PC-3 (cell line): ENCODE results near the gene RPL39L. TPM values are rescaled to one million over a fixed set of nuclear protein-coding genes. Genes with fewer than 3 reads are reported as not detected.

Experiments used
- ATAC-seq: fragments of 200-7000 bp; cut with Tn5 transposase; 2 replicates; pipeline ENCODE4 v1.9.1; 2020; ENCODE audit warnings: mild to moderate bottlenecking, moderate library complexity
- BruUV-seq: library from RNA; stranded (reverse); fragments of 400-500 nt; replicated peaks from 2 replicates; lab custom pipeline; 2021; lab: Mats Ljungman, UMichigan
- CTCF ChIA-PET: fragments of 300-600 bp; sonication (Branson Sonifier 250); formaldehyde crosslinking; loops from one replicate; lab custom pipeline; 2022; ENCODE audit warnings: antibody characterized with exemption; lab: Charles Lee
- POLR2A ChIA-PET: fragments of 300-600 bp; sonication (Branson Sonifier 250); formaldehyde crosslinking; loops from one replicate; lab custom pipeline; 2022; ENCODE audit warnings: antibody characterized with exemption; ENCODE audit not compliant: unreplicated experiment; lab: Charles Lee
- DNase-seq: peaks from one replicate; pipeline ENCODE4 v3.0.0-alpha.2; 2015
- H2AFZ ChIP-seq: fragments of 300-600 bp; sonication (generic); 2 replicates; pipeline ENCODE4 v1.6.0; 2016; ENCODE audit warnings: antibody characterized with exemption, low read length
- H3F3A ChIP-seq: fragments of 300-600 bp; sonication (generic); one replicate; pipeline ENCODE4 v1.6.0; 2017; ENCODE audit warnings: antibody characterized with exemption, low read length, control low read depth, mild to moderate bottlenecking; ENCODE audit not compliant: unreplicated experiment
- H3K27ac ChIP-seq: fragments of 300-600 bp; sonication (generic); 2 replicates; pipeline ENCODE4 v1.5.1; 2016; ENCODE audit warnings: mild to moderate bottlenecking, low read length
- H3K27me3 ChIP-seq: fragments of 300-600 bp; sonication (generic); 2 replicates; pipeline ENCODE4 v1.6.1; 2016; ENCODE audit warnings: low read length, mixed read lengths
- H3K36me3 ChIP-seq: fragments of 300-600 bp; sonication (generic); 2 replicates; pipeline ENCODE4 v1.6.1; 2016; ENCODE audit warnings: low read depth, mixed run types, low read length, mixed read lengths
- H3K4me1 ChIP-seq: fragments of 300-600 bp; sonication (generic); 2 replicates; pipeline ENCODE4 v1.5.1; 2016; ENCODE audit warnings: low read length; ENCODE audit not compliant: insufficient read depth
- H3K4me2 ChIP-seq: fragments of 300-600 bp; sonication (generic); 2 replicates; pipeline ENCODE4 v1.6.0; 2016; ENCODE audit warnings: low read length
- H3K4me3 ChIP-seq: fragments of 300-600 bp; sonication (generic); 2 replicates; pipeline ENCODE4 v1.5.1; 2016; ENCODE audit warnings: mild to moderate bottlenecking, low read length, mixed read lengths
- H3K79me2 ChIP-seq: fragments of 300-600 bp; sonication (generic); 2 replicates; pipeline ENCODE4 v1.6.1; 2017; ENCODE audit warnings: low read length, mixed read lengths
- H3K9ac ChIP-seq: fragments of 300-600 bp; sonication (generic); 2 replicates; pipeline ENCODE4 v1.6.0; 2016; ENCODE audit warnings: mild to moderate bottlenecking, low read length
- H3K9me2 ChIP-seq: fragments of 300-600 bp; sonication (generic); replicated peaks from 2 replicates; pipeline ENCODE4 v1.6.1; 2016; ENCODE audit warnings: mixed run types, low read length, mixed read lengths
- H3K9me3 ChIP-seq: fragments of 300-600 bp; sonication (generic); 2 replicates; pipeline ENCODE4 v1.6.1; 2016; ENCODE audit warnings: low read length, mixed read lengths
- H4K20me1 ChIP-seq: fragments of 300-600 bp; sonication (generic); 2 replicates; pipeline ENCODE4 v1.6.1; 2016; ENCODE audit warnings: low read length, mixed read lengths
- CTCF ChIP-seq: fragments of 300-600 bp; sonication (generic); conservative IDR thresholded peaks from 2 replicates; pipeline ENCODE4 v1.5.1; 2017; ENCODE audit warnings: antibody characterized with exemption, low read depth, mild to moderate bottlenecking, low read length
- EZH2 ChIP-seq: fragments of 300-600 bp; sonication (generic); IDR thresholded peaks from one replicate; pipeline ENCODE4 v1.6.1; 2017; ENCODE audit warnings: antibody characterized with exemption, mild to moderate bottlenecking, low read length; ENCODE audit not compliant: unreplicated experiment
- EZH2phosphoT487 ChIP-seq: fragments of 300-600 bp; sonication (generic); IDR thresholded peaks from 2 replicates; pipeline ENCODE4 v1.6.1; 2018; ENCODE audit warnings: mild to moderate bottlenecking, antibody characterized with exemption, low read length, borderline replicate concordance
- intact Hi-C: fragments of 100-400 bp; cut with micrococcal nuclease; formaldehyde crosslinking; loops from 2 replicates; pipeline ENCODE4 v1.9.0; 2023
- total RNA-seq: library from RNA; depleted of rRNA; stranded (reverse); fragments of >200 nt; gene quantifications from 2 replicates; pipeline ENCODE4 v1.2.3, GENCODE V29; 2014

RPL39L gene
- total RNA-seq, 1 experiment from 2014 or later = 175 TPM

- ATAC-seq (no peak), DNase-seq (no peak)
- no peak overlapping the region for H3K4me3 ChIP-seq
- H3K27me3 ChIP-seq = no peaks in the 10 kb centered on the region
- no peaks in the 10 kb centered on the region for H3K79me2 ChIP-seq
- 0 out of 2 replicates have a peak, but pooled peaks cover 4% of the 10 kb centered on the region for H3K9me3 ChIP-seq
- H3K27ac ChIP-seq = no peak overlapping the region
- BruUV-seq = no TSS peak
- H3K4me1 ChIP-seq = no peaks in the 10 kb centered on the region
- TF ChIP-seq EZH2 (no peak), CTCF (no peak), EZH2phosphoT487 (no peak)
- H3K36me3 ChIP-seq = no peaks in the 10 kb centered on the region
- no peak overlapping the region for H3K9ac ChIP-seq
- no peaks in the 10 kb centered on the region for H3F3A ChIP-seq
- ChIA-PET CTCF (no interaction called here), POLR2A (no interaction called here)
- H3K4me2 ChIP-seq = no peak overlapping the region
- no peak overlapping the region for H2AFZ ChIP-seq
- H3K9me2 ChIP-seq = no peaks in the 10 kb centered on the region
- intact Hi-C loops = no loop called here
- no peaks in the 10 kb centered on the region for H4K20me1 ChIP-seq
Observed at GRCh38 chr3:187084126-187084525, 55.2 kb downstream of the RPL39L start.

GRCh38 chr3:187082758-187083375, 56.4 kb downstream of the RPL39L start:
- TF ChIP-seq EZH2phosphoT487 = no peak
- TF ChIP-seq EZH2 = no peak
- no peak for TF ChIP-seq CTCF
- POLR2A ChIA-PET = no interaction called here

GRCh38 chr3:187080799-187081450, 58.4 kb downstream of the RPL39L start:
- Histone ChIP-seq H3K79me2 (no peaks in the 10 kb centered on the region), H4K20me1 (no peaks in the 10 kb centered on the region), H3K4me3 (no peak overlapping the region), H3K4me1 (no peaks in the 10 kb centered on the region), H2AFZ (no peak overlapping the region), H3F3A (no peaks in the 10 kb centered on the region), H3K9ac (no peak overlapping the region), H3K4me2 (no peak overlapping the region), H3K36me3 (no peaks in the 10 kb centered on the region), H3K9me3 (no peaks in the 10 kb centered on the region), H3K27me3 (no peaks in the 10 kb centered on the region), H3K9me2 (no peaks in the 10 kb centered on the region), H3K27ac (no peak overlapping the region)
- BruUV-seq = no TSS peak
- DNase-seq (no peak), ATAC-seq (no peak)
- intact Hi-C loops = no loop called here
- POLR2A ChIA-PET = no interaction called here
- CTCF ChIA-PET = no interaction called here
- TF ChIP-seq EZH2 = no peak
- TF ChIP-seq EZH2phosphoT487 = no peak
- TF ChIP-seq CTCF = no peak

More at GRCh38 chr3:187082758-187083375, 56.4 kb downstream of the RPL39L start:
- Histone ChIP-seq H2AFZ (no peak overlapping the region), H3K9me2 (no peaks in the 10 kb centered on the region), H3K4me1 (no peaks in the 10 kb centered on the region), H3K4me2 (no peak overlapping the region), H3K4me3 (no peak overlapping the region), H3K36me3 (no peaks in the 10 kb centered on the region), H3K79me2 (no peaks in the 10 kb centered on the region), H3K27ac (no peak overlapping the region), H3K9ac (no peak overlapping the region), H3F3A (no peaks in the 10 kb centered on the region), H3K9me3 (no peaks in the 10 kb centered on the region), H4K20me1 (no peaks in the 10 kb centered on the region), H3K27me3 (no peaks in the 10 kb centered on the region)
- no TSS peak for BruUV-seq
- intact Hi-C loops = no loop called here
- CTCF ChIA-PET = no interaction called here
- ATAC-seq (no peak), DNase-seq (no peak)
